ENCODE data around the gene UBL3.

- TF ChIP-seq MYC (IDR thresholded peaks at IDR 0.05; ENCODE audit: low read depth, low read length) (peak; percentile 82), CTCF (IDR thresholded peaks at IDR 0.05; ENCODE audit: low read depth, low read length) (no peak)
Measured at GRCh38 chr13:29758531-29759114, 91.8 kb downstream of the UBL3 start.
